Measurements from ENCODE around the gene TMEM255B.

GRCh38 chr13:113861433-113862030 is 102.5 kb downstream of the TMEM255B start:
- TF ChIP-seq CTCF (IDR thresholded peaks at IDR 0.05 in 2 of 3, conservative IDR thresholded peaks at IDR 0.05 in 1 of 3; ENCODE audit: borderline replicate concordance in 1 of 3, insufficient read depth in 1 of 3, low read depth in 2 of 3, low read length in 2 of 3) (no peak), EZH2 (IDR thresholded peaks at IDR 0.05) (no peak), SP1 (IDR thresholded peaks at IDR 0.05; ENCODE audit: low read depth) (no peak), YY1 (IDR thresholded peaks at IDR 0.05; ENCODE audit: extremely low read depth, insufficient replicate concordance, low read depth, low read length) (no peak), SIN3A (IDR thresholded peaks at IDR 0.05; ENCODE audit: low read depth) (no peak), ATF3 (IDR thresholded peaks at IDR 0.05) (no peak), ZBTB33 (IDR thresholded peaks at IDR 0.05; ENCODE audit: extremely low read depth, insufficient replicate concordance, low read length) (no peak), EZH2phosphoT487 (IDR thresholded peaks at IDR 0.05; ENCODE audit: borderline replicate concordance) (no peak), MAX (IDR thresholded peaks at IDR 0.05) (no peak), POLR2AphosphoS5 (IDR thresholded peaks at IDR 0.05; ENCODE audit: low read depth, low read length) (no peak), CEBPB (IDR thresholded peaks at IDR 0.05; ENCODE audit: low read depth) (no peak), ELF1 (IDR thresholded peaks at IDR 0.05; ENCODE audit: borderline replicate concordance, low read depth) (no peak)
